Stomach smooth muscle (tissue), 2 donors: ENCODE results near the gene CNTNAP2.
"Not testable (repeated sequence)": the region's sequence is repeated elsewhere in the genome, so short reads cannot be mapped to it uniquely, and the experiment has no call there.

ENCODE experiments used
- H3K27ac ChIP-seq: one replicate; pipeline ENCODE4 v1.7.0; 2013; ENCODE audit warnings: mild to moderate bottlenecking, low read length, inconsistent platforms
- H3K27me3 ChIP-seq, 2 donors: one replicate each; pipeline ENCODE4 v1.7.0; 2013; ENCODE audit warnings: low read length in 2 of 2; ENCODE audit not compliant: insufficient read depth in 2 of 2, control insufficient read depth in 1 of 2
- H3K36me3 ChIP-seq, 2 donors: one replicate each; pipeline ENCODE4 v1.7.0; 2013; ENCODE audit warnings: low read length in 2 of 2; ENCODE audit not compliant: control insufficient read depth in 2 of 2, insufficient read depth in 2 of 2
- H3K4me1 ChIP-seq: one replicate; pipeline ENCODE4 v1.7.0; 2013; ENCODE audit warnings: low read length; ENCODE audit not compliant: control insufficient read depth, insufficient read depth
- H3K4me3 ChIP-seq, 2 donors: one replicate each; pipeline ENCODE4 v1.7.0; 2013; ENCODE audit warnings: low read length in 2 of 2
- H3K9ac ChIP-seq, 2 donors: one replicate each; pipeline ENCODE4 v1.7.0; 2013; ENCODE audit warnings: low read length in 2 of 2, mild to moderate bottlenecking in 1 of 2
- H3K9me3 ChIP-seq, 2 donors: one replicate each; pipeline ENCODE4 v1.7.0; 2013; ENCODE audit warnings: low read length in 2 of 2; ENCODE audit not compliant: control insufficient read depth in 2 of 2
- donor health status: healthy.
- donor health status: Pancreatic carcinoma.

Gene CNTNAP2

GRCh38 chr7:146894927-146895326 is 778.3 kb downstream of the CNTNAP2 start:
- Histone ChIP-seq H3K36me3 (no peaks in the 10 kb centered on the region), H3K9me3 (no peaks in the 10 kb centered on the region), H3K9ac (no peak overlapping the region), H3K4me1 (no peaks in the 10 kb centered on the region), H3K4me3 (no peak overlapping the region), H3K27me3 (no peaks in the 10 kb centered on the region), H3K27ac (no peak overlapping the region)

- no peaks in the 10 kb centered on the region for H3K36me3 ChIP-seq
- no peak overlapping the region for H3K4me3 ChIP-seq
- no peaks in the 10 kb centered on the region for H3K9me3 ChIP-seq
- no peak overlapping the region for H3K9ac ChIP-seq
- no peaks in the 10 kb centered on the region for H3K27me3 ChIP-seq
- no peaks in the 10 kb centered on the region for H3K4me1 ChIP-seq
- H3K27ac ChIP-seq, result no peak overlapping the region
These were observed 785.7 kb downstream of the CNTNAP2 start for GRCh38 chr7:146902266-146902665.

- Histone ChIP-seq H3K27me3 (no peaks in the 10 kb centered on the region), H3K36me3 (no peaks in the 10 kb centered on the region), H3K9ac (no peak overlapping the region)
These were observed 786.1 kb downstream of the CNTNAP2 start for GRCh38 chr7:146902728-146903127.

GRCh38 chr7:146905746-146906145 is 789.1 kb downstream of the CNTNAP2 start:
- H3K9me3 ChIP-seq, H3K4me1 ChIP-seq, H3K27ac ChIP-seq, H3K9ac ChIP-seq, H3K36me3 ChIP-seq, H3K27me3 ChIP-seq, H3K4me3 ChIP-seq: not testable (repeated sequence)

More at GRCh38 chr7:146902728-146903127, 786.1 kb downstream of the CNTNAP2 start:
- H3K9me3 ChIP-seq, result no peaks in the 10 kb centered on the region
- H3K27ac ChIP-seq, result no peak overlapping the region
- no peak overlapping the region for H3K4me3 ChIP-seq
- no peaks in the 10 kb centered on the region for H3K4me1 ChIP-seq

- Histone ChIP-seq H3K27ac (no peak overlapping the region), H3K4me3 (no peak overlapping the region), H3K9ac (no peak overlapping the region), H3K27me3 (no peaks in the 10 kb centered on the region), H3K9me3 (no peaks in the 10 kb centered on the region), H3K4me1 (no peaks in the 10 kb centered on the region), H3K36me3 (no peaks in the 10 kb centered on the region)
These were observed 806.2 kb downstream of the CNTNAP2 start for GRCh38 chr7:146922782-146923181.

- no peak overlapping the region for H3K27ac ChIP-seq
- H3K4me1 ChIP-seq, result no peaks in the 10 kb centered on the region
- H3K27me3 ChIP-seq, result no peaks in the 10 kb centered on the region
- H3K9me3 ChIP-seq, result no peaks in the 10 kb centered on the region
- no peaks in the 10 kb centered on the region for H3K36me3 ChIP-seq
- H3K4me3 ChIP-seq, result no peak overlapping the region
- H3K9ac ChIP-seq, result no peak overlapping the region
These were observed 810.2 kb downstream of the CNTNAP2 start for GRCh38 chr7:146926841-146927240.

GRCh38 chr7:146937836-146938235 is 821.2 kb downstream of the CNTNAP2 start:
- Histone ChIP-seq H3K36me3 (no peaks in the 10 kb centered on the region), H3K9me3 (no peaks in the 10 kb centered on the region)

GRCh38 chr7:146943483-146943882 is 826.9 kb downstream of the CNTNAP2 start:
- no peaks in the 10 kb centered on the region for H3K27me3 ChIP-seq
- no peak overlapping the region for H3K9ac ChIP-seq
- no peaks in the 10 kb centered on the region for H3K9me3 ChIP-seq
- H3K36me3 ChIP-seq, result no peaks in the 10 kb centered on the region
- H3K27ac ChIP-seq, result no peak overlapping the region
- no peaks in the 10 kb centered on the region for H3K4me1 ChIP-seq
- H3K4me3 ChIP-seq, result no peak overlapping the region

More at GRCh38 chr7:146937836-146938235, 821.2 kb downstream of the CNTNAP2 start:
- Histone ChIP-seq H3K9ac (no peak overlapping the region), H3K27ac (no peak overlapping the region), H3K4me1 (no peaks in the 10 kb centered on the region), H3K27me3 (no peaks in the 10 kb centered on the region), H3K4me3 (no peak overlapping the region)

GRCh38 chr7:146948703-146949102 is 832.1 kb downstream of the CNTNAP2 start:
- Histone ChIP-seq H3K36me3 (no peaks in the 10 kb centered on the region), H3K27me3 (no peaks in the 10 kb centered on the region)

GRCh38 chr7:146956321-146956720 is 839.7 kb downstream of the CNTNAP2 start:
- Histone ChIP-seq H3K27ac (no peak overlapping the region), H3K4me1 (no peaks in the 10 kb centered on the region), H3K9ac (no peak overlapping the region), H3K4me3 (no peak overlapping the region), H3K9me3 (no peaks in the 10 kb centered on the region), H3K27me3 (no peaks in the 10 kb centered on the region), H3K36me3 (no peaks in the 10 kb centered on the region)

More at GRCh38 chr7:146948703-146949102, 832.1 kb downstream of the CNTNAP2 start:
- no peak overlapping the region for H3K4me3 ChIP-seq
- no peak overlapping the region for H3K9ac ChIP-seq
- no peaks in the 10 kb centered on the region for H3K9me3 ChIP-seq
- H3K27ac ChIP-seq, result no peak overlapping the region
- H3K4me1 ChIP-seq, result no peaks in the 10 kb centered on the region

- Histone ChIP-seq H3K27me3 (no peaks in the 10 kb centered on the region), H3K4me1 (no peaks in the 10 kb centered on the region), H3K36me3 (no peaks in the 10 kb centered on the region), H3K27ac (no peak overlapping the region), H3K9me3 (no peaks in the 10 kb centered on the region), H3K9ac (no peak overlapping the region), H3K4me3 (no peak overlapping the region)
These were observed 840.3 kb downstream of the CNTNAP2 start for GRCh38 chr7:146956853-146957252.
